Upper lobe of left lung (tissue), 4 donors: Measurements from ENCODE around the gene RNF126.
"Not testable (repeated sequence)": the region's sequence is repeated elsewhere in the genome, so short reads cannot be mapped to it uniquely, and the experiment has no call there.

Source experiments
- EP300 ChIP-seq, 4 donors: sonication (generic); formaldehyde crosslinking; IDR thresholded peaks; one replicate each; pipeline ENCODE4 v1.5.1; 2017; ENCODE audit warnings: antibody characterized with exemption in 4 of 4, control low read depth in 2 of 4
- POLR2A ChIP-seq, 4 donors: fragments of 450-650 bp; IDR thresholded peaks; one replicate each; pipeline ENCODE4 v1.5.1; 2016 to 2017; ENCODE audit warnings: antibody characterized with exemption in 4 of 4, mild to moderate bottlenecking in 2 of 4
- POLR2AphosphoS5 ChIP-seq, 2 donors: sonication (generic); formaldehyde crosslinking; IDR thresholded peaks; one replicate each; pipeline ENCODE4 v1.5.1; 2017; ENCODE audit warnings: antibody characterized with exemption in 2 of 2
- TF ChIP-seq, protein P1 (sequence below), 6 experiments: fragments of 450-650 bp in 4 of 6; fragments of 200-600 bp in 2 of 6; sonication (generic) in 2 of 6; IDR thresholded peaks; one replicate each; pipeline ENCODE4 v1.5.1; 2016 to 2019; ENCODE audit warnings: antibody characterized with exemption in 6 of 6

DNA sequence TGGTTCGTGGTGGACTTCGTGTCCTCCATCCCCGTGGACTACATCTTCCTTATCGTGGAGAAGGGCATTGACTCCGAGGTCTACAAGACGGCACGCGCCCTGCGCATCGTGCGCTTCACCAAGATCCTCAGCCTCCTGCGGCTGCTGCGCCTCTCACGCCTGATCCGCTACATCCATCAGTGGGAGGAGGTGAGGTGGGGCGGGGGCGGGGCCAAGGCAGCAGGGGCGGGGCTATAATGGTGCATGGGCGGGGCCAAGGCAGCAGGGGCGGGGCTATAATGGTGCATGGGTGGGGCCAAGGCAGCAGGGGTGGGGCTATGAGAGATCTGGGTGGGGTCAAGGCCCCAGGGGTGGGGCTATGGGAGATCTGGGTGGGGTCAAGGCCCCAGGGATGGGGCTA is 59.2 kb downstream of the RNF126 start:
- TF ChIP-seq EP300, POLR2A, POLR2AphosphoS5 (IDR thresholded peaks at IDR 0.05): not testable (repeated sequence)
- TF ChIP-seq, protein P1, sequence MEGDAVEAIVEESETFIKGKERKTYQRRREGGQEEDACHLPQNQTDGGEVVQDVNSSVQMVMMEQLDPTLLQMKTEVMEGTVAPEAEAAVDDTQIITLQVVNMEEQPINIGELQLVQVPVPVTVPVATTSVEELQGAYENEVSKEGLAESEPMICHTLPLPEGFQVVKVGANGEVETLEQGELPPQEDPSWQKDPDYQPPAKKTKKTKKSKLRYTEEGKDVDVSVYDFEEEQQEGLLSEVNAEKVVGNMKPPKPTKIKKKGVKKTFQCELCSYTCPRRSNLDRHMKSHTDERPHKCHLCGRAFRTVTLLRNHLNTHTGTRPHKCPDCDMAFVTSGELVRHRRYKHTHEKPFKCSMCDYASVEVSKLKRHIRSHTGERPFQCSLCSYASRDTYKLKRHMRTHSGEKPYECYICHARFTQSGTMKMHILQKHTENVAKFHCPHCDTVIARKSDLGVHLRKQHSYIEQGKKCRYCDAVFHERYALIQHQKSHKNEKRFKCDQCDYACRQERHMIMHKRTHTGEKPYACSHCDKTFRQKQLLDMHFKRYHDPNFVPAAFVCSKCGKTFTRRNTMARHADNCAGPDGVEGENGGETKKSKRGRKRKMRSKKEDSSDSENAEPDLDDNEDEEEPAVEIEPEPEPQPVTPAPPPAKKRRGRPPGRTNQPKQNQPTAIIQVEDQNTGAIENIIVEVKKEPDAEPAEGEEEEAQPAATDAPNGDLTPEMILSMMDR (IDR thresholded peaks at IDR 0.05): not testable (repeated sequence)
